Nephron progenitor cell (in vitro differentiated cells): ENCODE results near the gene TENT4B.

Experiments
- DNase-seq: peaks from one replicate; pipeline ENCODE4 v3.0.0; 2021
- H3K27ac Mint-ChIP-seq: 2 replicates; pipeline ENCODE4 v1.8.0; 2021; ENCODE audit warnings: mild to moderate bottlenecking, moderate library complexity, mixed read lengths
- H3K27me3 Mint-ChIP-seq: 2 replicates; pipeline ENCODE4 v1.8.0; 2021; ENCODE audit warnings: mild to moderate bottlenecking, low read depth, mixed read lengths; ENCODE audit not compliant: poor library complexity
- H3K36me3 Mint-ChIP-seq: 2 replicates; pipeline ENCODE4 v1.8.0; 2021; ENCODE audit warnings: low read depth, mixed read lengths
- H3K4me1 Mint-ChIP-seq: 2 replicates; pipeline ENCODE4 v1.8.0; 2021; ENCODE audit warnings: mixed read lengths
- H3K4me3 Mint-ChIP-seq: 2 replicates; pipeline ENCODE4 v1.8.0; 2021; ENCODE audit warnings: mild to moderate bottlenecking, moderate library complexity, mixed read lengths
- H3K9me3 Mint-ChIP-seq: 2 replicates; pipeline ENCODE4 v1.8.0; 2021; ENCODE audit warnings: mild to moderate bottlenecking, moderate library complexity, mixed read lengths
- CTCF ChIP-seq: fragments of 200-600 bp; sonication (generic); IDR thresholded peaks from 2 replicates; pipeline ENCODE4 v1.5.0; 2021; ENCODE audit warnings: antibody characterized with exemption

The TENT4B gene

GRCh38 chr16:50260206-50261159 is 107.4 kb downstream of the TENT4B start:
- DNase-seq = no peak
- Mint-ChIP-seq H3K4me3 (no peak overlapping the region), H3K9me3 (no peaks in the 10 kb centered on the region), H3K4me1 (peaks cover 38% of the 10 kb centered on the region), H3K27ac (peak overlapping the region; percentile 90), H3K27me3 (peaks cover 11% of the 10 kb centered on the region), H3K36me3 (no peaks in the 10 kb centered on the region)
- TF ChIP-seq CTCF = no peak

- H3K36me3 Mint-ChIP-seq = no peaks in the 10 kb centered on the region
- DNase-seq = no peak
- H3K4me3 Mint-ChIP-seq = no peak overlapping the region
- H3K9me3 Mint-ChIP-seq = no peaks in the 10 kb centered on the region
- no peak for TF ChIP-seq CTCF
- H3K4me1 Mint-ChIP-seq = peaks cover 45% of the 10 kb centered on the region
- peaks cover 8% of the 10 kb centered on the region for H3K27me3 Mint-ChIP-seq
- no peak overlapping the region for H3K27ac Mint-ChIP-seq
Measured at GRCh38 chr16:50261160-50261706, 108.1 kb downstream of the TENT4B start.

- Mint-ChIP-seq H3K27ac (no peak overlapping the region), H3K4me1 (peaks cover 51% of the 10 kb centered on the region), H3K27me3 (peaks cover 7% of the 10 kb centered on the region), H3K4me3 (no peak overlapping the region), H3K36me3 (no peaks in the 10 kb centered on the region), H3K9me3 (no peaks in the 10 kb centered on the region)
- TF ChIP-seq CTCF = no peak
- DNase-seq = no peak
Measured at GRCh38 chr16:50261707-50262235, 108.7 kb downstream of the TENT4B start.

- H3K27me3 Mint-ChIP-seq = peaks cover 7% of the 10 kb centered on the region
- no peaks in the 10 kb centered on the region for H3K9me3 Mint-ChIP-seq
- no peak for TF ChIP-seq CTCF
- H3K4me1 Mint-ChIP-seq = peaks cover 66% of the 10 kb centered on the region
- DNase-seq = no peak
- H3K27ac Mint-ChIP-seq = peak overlapping the region; percentile 83
- no peak overlapping the region for H3K4me3 Mint-ChIP-seq
- H3K36me3 Mint-ChIP-seq = no peaks in the 10 kb centered on the region
Measured at GRCh38 chr16:50263060-50263909, 110.2 kb downstream of the TENT4B start.

- Mint-ChIP-seq H3K27me3 (peaks cover 7% of the 10 kb centered on the region), H3K36me3 (no peaks in the 10 kb centered on the region), H3K27ac (no peak overlapping the region), H3K4me3 (no peak overlapping the region), H3K4me1 (peaks cover 62% of the 10 kb centered on the region), H3K9me3 (no peaks in the 10 kb centered on the region)
- no peak for DNase-seq
- TF ChIP-seq CTCF = no peak
Measured at GRCh38 chr16:50263940-50264929, 111.1 kb downstream of the TENT4B start.
